ENCODE results near the gene GLO1. TPM values are rescaled to one million over a fixed set of nuclear protein-coding genes. Genes with fewer than 3 reads are reported as not detected.

GLO1 gene
- total and polyA plus RNA-seq, 5 donors from 2014 or later = 22.1 to 100 (median 84.0) TPM

DNA sequence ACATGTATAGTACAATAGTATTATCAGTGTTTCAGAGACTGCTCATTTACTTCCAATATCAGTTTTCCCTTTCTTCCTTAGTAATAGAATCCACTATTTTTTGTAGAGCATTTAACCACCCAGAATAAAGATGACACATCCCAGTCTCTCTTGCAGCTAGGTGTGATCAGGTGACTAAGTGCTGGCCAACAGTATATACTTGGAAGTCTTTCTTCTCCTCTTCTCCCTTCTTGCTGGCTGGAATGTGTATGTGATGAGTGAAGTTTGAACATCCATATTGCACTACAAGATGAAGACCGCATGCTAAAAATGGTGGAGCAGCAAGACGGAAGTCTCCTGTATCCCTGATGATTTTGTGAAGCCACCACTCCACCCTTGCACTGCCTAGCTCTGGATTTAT is 48.7 kb downstream of the GLO1 start:
- Histone ChIP-seq H3K36me3 (ENCODE audit: control insufficient read depth, insufficient read depth, low read length) (no peaks in the 10 kb centered on the region), H3K27ac (ENCODE audit: insufficient read depth, low read length, poor library complexity, severe bottlenecking) (no peak overlapping the region), H3K4me3 (ENCODE audit: low read depth, low read length) (no peak overlapping the region), H3K9me3 (ENCODE audit: control insufficient read depth in 2 of 2, low read length in 2 of 2) (no peaks in the 10 kb centered on the region), H3K27me3 (ENCODE audit: control insufficient read depth, insufficient read depth, low read length) (no peaks in the 10 kb centered on the region), H3K4me1 (ENCODE audit: control insufficient read depth, insufficient read depth, low read length, poor library complexity, severe bottlenecking) (no peaks in the 10 kb centered on the region)
- peaks cover 21% of the 10 kb centered on the region for H3K36me3 Mint-ChIP-seq
- peak overlapping the region in 1 of 3 donors; percentile 3 for H3K27ac Mint-ChIP-seq
- H3K27me3 Mint-ChIP-seq = no peaks in the 10 kb centered on the region
- peaks cover 0 to 5% (median 0%) of the 10 kb centered on the region in 7 donors for H3K9me3 Mint-ChIP-seq
- H3K4me1 Mint-ChIP-seq = no peaks in the 10 kb centered on the region
- DNase-seq (no peak), ATAC-seq (ENCODE audit: low read depth in 2 of 2) (no peak)
- H3K4me3 Mint-ChIP-seq = no peak overlapping the region

DNA sequence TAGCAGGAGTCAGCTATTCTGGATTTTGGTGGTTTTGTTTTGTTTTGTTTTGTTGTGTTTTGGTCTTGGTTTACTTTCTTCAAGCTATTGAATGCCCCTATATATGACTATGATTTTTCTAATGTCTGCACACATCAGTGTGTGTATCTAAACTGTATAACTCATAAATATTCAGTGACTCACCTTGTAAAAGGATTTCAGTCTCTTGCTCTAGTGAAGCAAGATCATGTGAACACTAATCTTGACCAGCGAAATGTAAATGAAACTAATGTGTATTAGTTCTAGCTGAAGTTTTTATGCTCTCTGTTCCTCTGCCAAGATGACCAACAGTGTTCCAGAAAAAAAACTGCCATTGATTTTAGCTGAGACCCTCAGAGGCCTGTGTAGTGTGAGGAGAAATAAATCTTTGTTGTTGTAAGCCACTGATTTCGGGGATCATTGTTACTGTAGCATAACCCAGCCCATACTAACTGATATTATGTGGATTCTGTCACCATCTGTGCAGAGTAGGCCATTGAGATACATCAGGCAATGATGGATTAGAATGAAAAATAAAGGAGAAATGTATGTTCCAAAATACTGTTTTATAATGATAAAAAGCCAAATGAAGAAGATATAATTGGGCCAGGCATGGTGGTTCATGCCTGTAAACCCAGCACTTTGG is 51.7 kb downstream of the GLO1 start:
- Histone ChIP-seq H3K4me3 (ENCODE audit: low read depth, low read length) (no peak overlapping the region), H3K27me3 (ENCODE audit: control insufficient read depth, insufficient read depth, low read length) (no peaks in the 10 kb centered on the region), H3K27ac (ENCODE audit: insufficient read depth, low read length, poor library complexity, severe bottlenecking) (no peak overlapping the region), H3K9me3 (ENCODE audit: control insufficient read depth in 2 of 2, low read length in 2 of 2) (no peaks in the 10 kb centered on the region), H3K4me1 (ENCODE audit: control insufficient read depth, insufficient read depth, low read length, poor library complexity, severe bottlenecking) (no peaks in the 10 kb centered on the region), H3K36me3 (ENCODE audit: control insufficient read depth, insufficient read depth, low read length) (no peaks in the 10 kb centered on the region)
- H3K4me1 Mint-ChIP-seq = peaks cover 0 to 13% (median 3%) of the 10 kb centered on the region in 4 donors
- H3K36me3 Mint-ChIP-seq = peaks cover 12% of the 10 kb centered on the region
- no peaks in the 10 kb centered on the region for H3K27me3 Mint-ChIP-seq
- peaks cover 0 to 5% (median 0%) of the 10 kb centered on the region in 7 donors for H3K9me3 Mint-ChIP-seq
- ATAC-seq (ENCODE audit: low read depth in 2 of 2) (no peak), DNase-seq (no peak)
- H3K27ac Mint-ChIP-seq = no peak overlapping the region
- H3K4me3 Mint-ChIP-seq = no peak overlapping the region

GRCh38 chr6:38650207-38650752 is 52.7 kb downstream of the GLO1 start:
- Histone ChIP-seq H3K36me3 (ENCODE audit: control insufficient read depth, insufficient read depth, low read length) (no peaks in the 10 kb centered on the region), H3K4me1 (ENCODE audit: control insufficient read depth, insufficient read depth, low read length, poor library complexity, severe bottlenecking) (no peaks in the 10 kb centered on the region), H3K9me3 (ENCODE audit: control insufficient read depth in 2 of 2, low read length in 2 of 2) (no peaks in the 10 kb centered on the region), H3K27ac (ENCODE audit: insufficient read depth, low read length, poor library complexity, severe bottlenecking) (no peak overlapping the region), H3K4me3 (ENCODE audit: low read depth, low read length) (no peak overlapping the region), H3K27me3 (ENCODE audit: control insufficient read depth, insufficient read depth, low read length) (no peaks in the 10 kb centered on the region)
- no peaks in the 10 kb centered on the region for H3K27me3 Mint-ChIP-seq
- H3K36me3 Mint-ChIP-seq = peaks cover 12% of the 10 kb centered on the region
- no peak overlapping the region for H3K4me3 Mint-ChIP-seq
- H3K9me3 Mint-ChIP-seq = peaks cover 0 to 5% (median 0%) of the 10 kb centered on the region in 7 donors
- DNase-seq (no peak), ATAC-seq (ENCODE audit: low read depth in 2 of 2) (no peak)
- no peak overlapping the region for H3K27ac Mint-ChIP-seq
- H3K4me1 Mint-ChIP-seq = peaks cover 0 to 13% (median 4%) of the 10 kb centered on the region in 4 donors

GRCh38 chr6:38649744-38650143 is 53.2 kb downstream of the GLO1 start:
- Mint-ChIP-seq H3K36me3 (peaks cover 12% of the 10 kb centered on the region), H3K4me1 (peaks cover 0 to 13% (median 4%) of the 10 kb centered on the region in 4 donors), H3K9me3 (peaks cover 0 to 5% (median 0%) of the 10 kb centered on the region in 7 donors), H3K27ac (peak overlapping the region in 1 of 3 donors; percentile 15), H3K4me3 (no peak overlapping the region), H3K27me3 (no peaks in the 10 kb centered on the region)
- H3K4me1 ChIP-seq (ENCODE audit: control insufficient read depth, insufficient read depth, low read length, poor library complexity, severe bottlenecking) = no peaks in the 10 kb centered on the region
- H3K4me3 ChIP-seq (ENCODE audit: low read depth, low read length) = no peak overlapping the region
- no peak overlapping the region for H3K27ac ChIP-seq (ENCODE audit: insufficient read depth, low read length, poor library complexity, severe bottlenecking)
- ATAC-seq (ENCODE audit: low read depth in 2 of 2) (no peak), DNase-seq (no peak)
- H3K27me3 ChIP-seq (ENCODE audit: control insufficient read depth, insufficient read depth, low read length) = no peaks in the 10 kb centered on the region
- no peaks in the 10 kb centered on the region for H3K9me3 ChIP-seq (ENCODE audit: control insufficient read depth in 2 of 2, low read length in 2 of 2)
- no peaks in the 10 kb centered on the region for H3K36me3 ChIP-seq (ENCODE audit: control insufficient read depth, insufficient read depth, low read length)

- H3K4me1 Mint-ChIP-seq = peaks cover 0 to 13% (median 4%) of the 10 kb centered on the region in 4 donors
- H3K4me3 ChIP-seq (ENCODE audit: low read depth, low read length) = no peak overlapping the region
- ATAC-seq (ENCODE audit: low read depth in 2 of 2) = no peak
- no peak for DNase-seq
- no peaks in the 10 kb centered on the region for H3K36me3 ChIP-seq (ENCODE audit: control insufficient read depth, insufficient read depth, low read length)
- no peak overlapping the region for H3K27ac ChIP-seq (ENCODE audit: insufficient read depth, low read length, poor library complexity, severe bottlenecking)
- H3K27me3 Mint-ChIP-seq = no peaks in the 10 kb centered on the region
- no peak overlapping the region for H3K27ac Mint-ChIP-seq
- H3K9me3 Mint-ChIP-seq = peaks cover 0 to 5% (median 0%) of the 10 kb centered on the region in 7 donors
- no peaks in the 10 kb centered on the region for H3K27me3 ChIP-seq (ENCODE audit: control insufficient read depth, insufficient read depth, low read length)
- peaks cover 8% of the 10 kb centered on the region for H3K36me3 Mint-ChIP-seq
- H3K9me3 ChIP-seq (ENCODE audit: control insufficient read depth in 2 of 2, low read length in 2 of 2) = no peaks in the 10 kb centered on the region
- no peaks in the 10 kb centered on the region for H3K4me1 ChIP-seq (ENCODE audit: control insufficient read depth, insufficient read depth, low read length, poor library complexity, severe bottlenecking)
- H3K4me3 Mint-ChIP-seq = no peak overlapping the region
These were observed 54.3 kb downstream of the GLO1 start for GRCh38 chr6:38648629-38649028.

DNA sequence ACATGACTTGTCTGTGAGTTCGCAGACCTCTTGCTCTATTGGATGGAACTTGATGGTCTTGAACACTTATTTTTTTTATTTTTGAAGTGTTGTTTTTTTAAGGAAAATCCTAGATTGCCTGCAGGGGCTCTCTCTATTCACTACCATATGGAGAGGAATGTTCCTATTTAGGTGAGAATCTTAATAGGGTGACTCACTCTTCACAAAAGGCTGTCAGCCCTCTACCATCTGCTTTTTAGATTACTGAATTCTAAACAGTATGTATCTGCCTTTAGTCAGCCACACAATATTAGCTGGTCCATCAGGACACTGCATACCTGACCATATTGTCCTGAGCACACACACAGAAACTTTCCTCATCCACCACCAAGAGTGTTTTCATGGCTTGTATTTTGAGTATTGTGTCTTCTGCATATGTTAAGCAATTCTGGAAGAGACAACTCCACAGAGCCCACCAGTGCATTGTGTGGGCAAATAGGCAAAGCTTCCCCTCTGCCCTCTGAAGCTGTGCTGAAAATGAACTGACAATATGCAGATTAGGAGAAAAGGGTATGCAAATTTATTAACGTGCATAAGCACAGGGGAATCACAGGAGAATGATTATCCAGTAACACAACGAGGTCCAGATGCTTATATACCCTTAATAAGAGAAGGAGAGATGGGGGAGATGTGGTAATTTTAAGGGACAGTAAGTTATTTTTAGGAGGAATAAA is 56.6 kb downstream of the GLO1 start:
- ATAC-seq (ENCODE audit: low read depth in 2 of 2) = no peak
- Histone ChIP-seq H3K9me3 (ENCODE audit: control insufficient read depth in 2 of 2, low read length in 2 of 2) (no peaks in the 10 kb centered on the region), H3K27me3 (ENCODE audit: control insufficient read depth, insufficient read depth, low read length) (no peaks in the 10 kb centered on the region), H3K27ac (ENCODE audit: insufficient read depth, low read length, poor library complexity, severe bottlenecking) (no peak overlapping the region), H3K36me3 (ENCODE audit: control insufficient read depth, insufficient read depth, low read length) (no peaks in the 10 kb centered on the region), H3K4me1 (ENCODE audit: control insufficient read depth, insufficient read depth, low read length, poor library complexity, severe bottlenecking) (no peaks in the 10 kb centered on the region), H3K4me3 (ENCODE audit: low read depth, low read length) (no peak overlapping the region)
- H3K4me1 Mint-ChIP-seq = peaks cover 5 to 24% (median 11%) of the 10 kb centered on the region in 4 donors
- H3K9me3 Mint-ChIP-seq = peaks cover 0 to 3% (median 0%) of the 10 kb centered on the region in 7 donors
- DNase-seq = no peak
- H3K36me3 Mint-ChIP-seq = peaks cover 6% of the 10 kb centered on the region
- H3K27ac Mint-ChIP-seq = no peak overlapping the region
- H3K4me3 Mint-ChIP-seq = no peak overlapping the region
- H3K27me3 Mint-ChIP-seq = no peaks in the 10 kb centered on the region

DNA sequence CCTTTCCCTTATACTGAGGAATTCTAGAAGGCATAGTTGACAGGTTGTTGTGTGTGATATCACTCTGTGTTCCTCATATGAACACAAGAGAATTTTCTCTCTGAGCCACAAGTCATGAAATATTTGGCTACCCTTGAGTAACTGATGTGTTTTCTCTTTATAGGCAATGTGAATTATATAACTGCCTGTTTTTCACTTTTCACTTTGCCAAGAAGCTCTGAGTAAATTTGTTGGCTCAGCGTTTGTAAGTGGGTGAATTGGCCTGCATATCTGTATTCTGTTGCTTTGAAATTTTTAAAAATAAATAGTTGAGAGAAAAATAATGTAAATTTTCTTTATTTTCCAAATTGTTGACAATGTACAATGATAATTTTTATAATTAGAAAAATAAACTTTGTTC is 58.0 kb downstream of the GLO1 start:
- Mint-ChIP-seq H3K4me1 (peaks cover 5 to 36% (median 20%) of the 10 kb centered on the region in 4 donors), H3K36me3 (no peaks in the 10 kb centered on the region), H3K4me3 (no peak overlapping the region), H3K27ac (no peak overlapping the region), H3K27me3 (no peaks in the 10 kb centered on the region), H3K9me3 (no peaks in the 10 kb centered on the region)
- H3K27ac ChIP-seq (ENCODE audit: insufficient read depth, low read length, poor library complexity, severe bottlenecking) = no peak overlapping the region
- peaks cover 12% of the 10 kb centered on the region for H3K4me1 ChIP-seq (ENCODE audit: control insufficient read depth, insufficient read depth, low read length, poor library complexity, severe bottlenecking)
- ATAC-seq (ENCODE audit: low read depth in 2 of 2) = no peak
- DNase-seq = no peak
- H3K9me3 ChIP-seq (ENCODE audit: control insufficient read depth in 2 of 2, low read length in 2 of 2) = no peaks in the 10 kb centered on the region
- H3K36me3 ChIP-seq (ENCODE audit: control insufficient read depth, insufficient read depth, low read length) = no peaks in the 10 kb centered on the region
- no peaks in the 10 kb centered on the region for H3K27me3 ChIP-seq (ENCODE audit: control insufficient read depth, insufficient read depth, low read length)
- H3K4me3 ChIP-seq (ENCODE audit: low read depth, low read length) = no peak overlapping the region
